CD4-positive, alpha-beta T cell (primary cell): ENCODE measurements around the gene IL17B. TPM values are rescaled to one million over a fixed set of nuclear protein-coding genes. Genes with fewer than 3 reads are reported as not detected.

Experiments
- ATAC-seq: fragments of 200-7000 bp; cut with Tn5 transposase; one replicate; pipeline ENCODE4 v1.10.0; 2022; ENCODE audit warnings: mild to moderate bottlenecking; ENCODE audit not compliant: poor library complexity
- CTCF ChIA-PET: fragments of 350-600 bp; sonication (Branson Sonifier 250); formaldehyde crosslinking; loops from one replicate; lab custom pipeline; 2021; ENCODE audit warnings: antibody characterized with exemption, inconsistent platforms; lab: Charles Lee
- POLR2A ChIA-PET: fragments of 350-600 bp; sonication (Branson Sonifier 250); formaldehyde crosslinking; loops from one replicate; lab custom pipeline; 2021; ENCODE audit warnings: antibody characterized with exemption, inconsistent platforms; lab: Charles Lee
- DNase-seq, 14 experiments: peaks; one replicate each; pipeline ENCODE4 v3.0.0-alpha.2; 2013 to 2020; ENCODE audit warnings: mixed read lengths in 2 of 14
- H3K27ac ChIP-seq, 2 donors: one replicate each; pipeline versions ENCODE4 v1.5.1 to v1.7.0; 2013; ENCODE audit warnings: low read length in 2 of 2, low read depth in 1 of 2, mild to moderate bottlenecking in 1 of 2
- H3K27me3 ChIP-seq, 2 experiments: 1 replicate in 1 of 2; 2 replicates in 1 of 2; pipeline versions ENCODE4 v1.6.1 to v1.7.0; 2013; ENCODE audit warnings: low read length in 2 of 2, control low read depth in 1 of 2, mild to moderate bottlenecking in 1 of 2, moderate library complexity in 1 of 2; ENCODE audit not compliant: insufficient read depth in 2 of 2, control insufficient read depth in 1 of 2
- H3K36me3 ChIP-seq: one replicate; pipeline ENCODE4 v1.6.1; 2013; ENCODE audit warnings: low read length, control low read depth; ENCODE audit not compliant: insufficient read depth
- H3K4me1 ChIP-seq: one replicate; pipeline ENCODE4 v1.6.1; 2013; ENCODE audit warnings: low read length, control low read depth; ENCODE audit not compliant: insufficient read depth
- H3K4me3 ChIP-seq: one replicate; pipeline ENCODE4 v1.5.1; 2013; ENCODE audit warnings: mild to moderate bottlenecking, low read length, moderate library complexity
- H3K9me3 ChIP-seq, 2 experiments: 1 replicate in 1 of 2; 2 replicates in 1 of 2; pipeline versions ENCODE4 v1.6.1 to v1.7.0; 2013; ENCODE audit warnings: low read length in 2 of 2, mild to moderate bottlenecking in 2 of 2, control low read depth in 1 of 2, moderate library complexity in 1 of 2; ENCODE audit not compliant: control insufficient read depth in 1 of 2, insufficient read depth in 1 of 2
- H3K27ac Mint-ChIP-seq: one replicate; pipeline ENCODE4 v1.8.0; 2020; ENCODE audit warnings: mixed read lengths
- H3K27me3 Mint-ChIP-seq: one replicate; pipeline ENCODE4 v1.8.0; 2021; ENCODE audit warnings: mixed read lengths
- H3K36me3 Mint-ChIP-seq: one replicate; pipeline ENCODE4 v1.8.0; 2021; ENCODE audit warnings: low read depth, mixed read lengths
- H3K4me1 Mint-ChIP-seq: one replicate; pipeline ENCODE4 v1.8.0; 2021; ENCODE audit warnings: low read depth, mixed read lengths
- H3K4me3 Mint-ChIP-seq: one replicate; pipeline ENCODE4 v1.8.0; 2020; ENCODE audit warnings: mild to moderate bottlenecking, mixed read lengths
- H3K9me3 Mint-ChIP-seq: one replicate; pipeline ENCODE4 v1.8.0; 2020; ENCODE audit warnings: mixed read lengths
- intact Hi-C, 2 experiments: fragments of 100-400 bp; cut with DNase I in 1 of 2; cut with micrococcal nuclease in 1 of 2; formaldehyde crosslinking; loops; one replicate each; pipeline versions ENCODE4 v1.15.1 to v1.9.0; 2023 to 2025; cut with DNase I, micrococcal nuclease
- total RNA-seq, 174 experiments: library from RNA in 2 of 174; stranded (reverse) in 2 of 174; gene quantifications; one replicate each; pipeline ENCODE4 v1.2.3 and lab custom pipeline; 2021 to 2026
- TF ChIP-seq, protein P1 (sequence below): fragments of 200-600 bp; IDR thresholded peaks from one replicate; pipeline ENCODE4 v1.8.0; 2022; ENCODE audit warnings: antibody characterized with exemption, mild to moderate bottlenecking

IL17B gene
- total RNA-seq, 2 experiments from 2014 or later: not detected

DNA sequence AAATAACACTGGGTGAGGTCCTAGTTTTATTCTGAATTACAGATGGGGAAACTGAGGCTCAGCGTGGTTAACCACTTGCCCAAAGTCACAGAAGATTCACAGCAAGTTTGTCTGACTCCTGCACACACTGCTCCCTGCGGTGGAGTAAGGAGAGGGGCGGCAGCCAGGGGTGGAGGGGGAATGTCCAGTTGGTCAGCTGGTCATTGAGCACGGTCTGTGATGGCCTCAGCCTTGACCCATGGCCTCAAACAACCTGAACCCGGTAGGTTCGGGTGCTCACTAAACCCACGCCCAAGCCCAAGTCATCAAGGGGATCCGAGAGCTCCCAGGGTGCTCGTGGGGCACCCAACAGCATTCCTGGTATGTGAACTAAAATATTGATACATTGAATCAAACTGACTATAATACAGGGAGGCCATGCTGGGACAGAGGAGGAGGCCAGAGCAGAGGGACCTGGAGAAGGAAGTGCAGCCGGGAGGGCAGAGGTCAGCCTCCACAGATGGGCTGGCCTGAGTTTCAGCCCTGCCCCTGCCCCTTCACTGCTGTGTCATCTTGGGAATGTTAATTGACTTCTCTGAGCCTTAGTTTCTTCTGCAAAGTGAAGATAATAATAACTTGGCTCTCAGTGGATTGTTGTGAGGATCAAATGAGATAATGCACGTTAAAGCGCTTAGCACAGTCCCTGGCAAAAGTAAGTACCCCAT, 3.6 kb upstream of the IL17B start:
- ChIA-PET POLR2A (no interaction called here), CTCF (interaction anchor here (0.6 to 1.8 kb wide), 4 partner anchors 13 to 241 kb away, joined by 3 to 8 read pairs (median 4); no protein-coding TSS in a partner anchor)
- no peaks in the 10 kb centered on the region for H3K9me3 ChIP-seq
- H3K4me1 ChIP-seq: peaks cover 7% of the 10 kb centered on the region
- peak in 1 of 14 experiments; percentile 15 for DNase-seq
- no peaks in the 10 kb centered on the region for H3K27me3 Mint-ChIP-seq
- peaks cover 0 to 2% of the 10 kb centered on the region in 2 experiments for H3K27me3 ChIP-seq
- H3K36me3 Mint-ChIP-seq: no peaks in the 10 kb centered on the region
- TF ChIP-seq, protein P1, sequence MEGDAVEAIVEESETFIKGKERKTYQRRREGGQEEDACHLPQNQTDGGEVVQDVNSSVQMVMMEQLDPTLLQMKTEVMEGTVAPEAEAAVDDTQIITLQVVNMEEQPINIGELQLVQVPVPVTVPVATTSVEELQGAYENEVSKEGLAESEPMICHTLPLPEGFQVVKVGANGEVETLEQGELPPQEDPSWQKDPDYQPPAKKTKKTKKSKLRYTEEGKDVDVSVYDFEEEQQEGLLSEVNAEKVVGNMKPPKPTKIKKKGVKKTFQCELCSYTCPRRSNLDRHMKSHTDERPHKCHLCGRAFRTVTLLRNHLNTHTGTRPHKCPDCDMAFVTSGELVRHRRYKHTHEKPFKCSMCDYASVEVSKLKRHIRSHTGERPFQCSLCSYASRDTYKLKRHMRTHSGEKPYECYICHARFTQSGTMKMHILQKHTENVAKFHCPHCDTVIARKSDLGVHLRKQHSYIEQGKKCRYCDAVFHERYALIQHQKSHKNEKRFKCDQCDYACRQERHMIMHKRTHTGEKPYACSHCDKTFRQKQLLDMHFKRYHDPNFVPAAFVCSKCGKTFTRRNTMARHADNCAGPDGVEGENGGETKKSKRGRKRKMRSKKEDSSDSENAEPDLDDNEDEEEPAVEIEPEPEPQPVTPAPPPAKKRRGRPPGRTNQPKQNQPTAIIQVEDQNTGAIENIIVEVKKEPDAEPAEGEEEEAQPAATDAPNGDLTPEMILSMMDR: no peak
- ATAC-seq: no peak
- no peak overlapping the region for H3K27ac Mint-ChIP-seq
- H3K27ac ChIP-seq: no peak overlapping the region
- no peaks in the 10 kb centered on the region for H3K4me1 Mint-ChIP-seq
- intact Hi-C loops: loop anchor here (1.0 kb wide), 1 partner anchor 182 kb away; no protein-coding TSS in a partner anchor
- H3K36me3 ChIP-seq: no peaks in the 10 kb centered on the region
- H3K4me3 ChIP-seq: no peak overlapping the region
- H3K9me3 Mint-ChIP-seq: no peaks in the 10 kb centered on the region
- H3K4me3 Mint-ChIP-seq: no peak overlapping the region

GRCh38 chr5:149381986-149382338, 2.9 kb upstream of the IL17B start:
- H3K9me3 ChIP-seq: no peaks in the 10 kb centered on the region
- no peaks in the 10 kb centered on the region for H3K36me3 ChIP-seq
- ATAC-seq: peak; percentile 85
- no peaks in the 10 kb centered on the region for H3K27me3 ChIP-seq
- H3K27ac ChIP-seq: no peak overlapping the region
- H3K4me3 ChIP-seq: no peak overlapping the region
- Mint-ChIP-seq H3K4me1 (no peaks in the 10 kb centered on the region), H3K36me3 (peaks cover 4% of the 10 kb centered on the region), H3K9me3 (no peaks in the 10 kb centered on the region), H3K27me3 (no peaks in the 10 kb centered on the region), H3K4me3 (no peak overlapping the region), H3K27ac (no peak overlapping the region)
- ChIA-PET POLR2A (interaction anchor here (1.3 to 1.5 kb wide), 2 partner anchors 14 to 24 kb away, joined by 3 to 4 read pairs; partner anchors contain the start of gene PCYOX1L), CTCF (interaction anchor here (0.6 to 1.8 kb wide), 5 partner anchors 13 to 240 kb away, joined by 3 to 8 read pairs (median 3); no protein-coding TSS in a partner anchor)
- peak; percentile 48 to 82 (median 69) for DNase-seq
- TF ChIP-seq, protein P1: peak; percentile 86
- intact Hi-C loops: loop anchor here (1.0 to 2.0 kb wide), 2 partner anchors 51 to 182 kb away; no protein-coding TSS in a partner anchor
- H3K4me1 ChIP-seq: peaks cover 7% of the 10 kb centered on the region

DNA sequence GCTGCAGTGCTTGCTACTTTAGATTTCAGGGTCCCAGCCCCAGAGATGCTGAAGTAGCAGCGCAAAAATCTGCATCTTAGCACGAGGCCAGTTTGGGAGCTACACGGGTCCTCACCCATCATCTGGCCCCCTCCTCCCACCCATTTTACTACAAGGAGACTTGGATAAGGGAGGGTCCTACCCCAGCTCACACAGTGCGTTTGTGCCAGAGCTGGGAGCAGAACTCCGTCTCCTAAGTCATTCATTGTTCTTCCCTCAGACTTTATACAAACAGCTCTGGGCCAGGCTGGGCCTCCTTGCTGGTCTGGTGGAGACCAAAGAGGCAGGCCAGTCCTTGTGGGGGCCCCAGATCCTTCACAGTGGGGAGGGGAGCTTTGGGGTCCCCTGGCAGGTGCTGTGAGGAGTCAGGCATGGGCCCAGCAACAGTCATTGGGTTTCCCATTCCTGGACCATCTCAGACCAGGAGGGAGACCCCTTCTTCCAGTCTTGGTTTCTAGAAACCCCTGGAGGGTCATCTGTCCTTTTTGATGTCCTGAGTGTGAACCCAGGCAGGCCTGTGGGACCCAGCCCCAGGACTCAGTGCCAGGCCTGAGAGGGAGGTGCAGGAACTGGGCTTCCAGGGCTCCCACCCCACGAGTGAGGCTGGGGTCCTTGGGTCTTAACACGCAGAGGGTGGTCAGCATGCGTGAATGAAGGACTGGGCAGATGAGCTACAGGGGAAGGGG, 2.3 kb upstream of the IL17B start:
- CTCF ChIA-PET: interaction anchor here (0.8 to 1.8 kb wide), 3 partner anchors 14 to 183 kb away, joined by 3 to 8 read pairs (median 4); no protein-coding TSS in a partner anchor
- POLR2A ChIA-PET: interaction anchor here (1.1 to 1.5 kb wide), 3 partner anchors 13 to 42 kb away, joined by 3 to 4 read pairs (median 3); partner anchors contain the start of gene PCYOX1L
- Histone ChIP-seq H3K9me3 (no peaks in the 10 kb centered on the region), H3K4me1 (peaks cover 7% of the 10 kb centered on the region), H3K4me3 (no peak overlapping the region), H3K36me3 (peaks cover 1% of the 10 kb centered on the region), H3K27ac (no peak overlapping the region), H3K27me3 (no peaks in the 10 kb centered on the region)
- Mint-ChIP-seq H3K27me3 (no peaks in the 10 kb centered on the region), H3K4me3 (no peak overlapping the region), H3K27ac (no peak overlapping the region), H3K9me3 (no peaks in the 10 kb centered on the region), H3K36me3 (peaks cover 4% of the 10 kb centered on the region), H3K4me1 (no peaks in the 10 kb centered on the region)
- no peak for DNase-seq
- TF ChIP-seq, protein P1: no peak
- intact Hi-C loops: loop anchor here in 1 of 2 experiments (2.0 kb wide), 1 partner anchor 51 kb away; no protein-coding TSS in a partner anchor
- ATAC-seq: no peak
